Measurements from ENCODE around the gene EGR2.

EGR2 gene

GRCh38 chr10:62772186-62772974, 43.8 kb downstream of the EGR2 start:
- WGBS (ENCODE audit: insufficient coverage, insufficient read length), result no CpG with 5 or more reads among the region's 7 CpGs
- no peak overlapping the region for H3K4me3 ChIP-seq (ENCODE audit: low read length)
- H3K27ac ChIP-seq (ENCODE audit: low read length), result no peak overlapping the region
- H3K36me3 ChIP-seq (ENCODE audit: control insufficient read depth, insufficient read depth, low read length), result no peaks in the 10 kb centered on the region
- DNase-seq (ENCODE audit: low read depth, low spot score), result no peak
- H3K9me3 ChIP-seq (ENCODE audit: control insufficient read depth, insufficient read depth, low read length), result no peaks in the 10 kb centered on the region
- peaks cover 1% of the 10 kb centered on the region; the same call in 1 of the 2 replicates for H3K4me1 ChIP-seq (ENCODE audit: control insufficient read depth, insufficient read depth, low read length)
- no peaks in the 10 kb centered on the region for H3K27me3 ChIP-seq (ENCODE audit: control insufficient read depth, insufficient read depth, low read length)

- Histone ChIP-seq H3K4me3 (ENCODE audit: low read length) (no peak overlapping the region), H3K27ac (ENCODE audit: low read length) (no peak overlapping the region), H3K9me3 (ENCODE audit: control insufficient read depth, insufficient read depth, low read length) (no peaks in the 10 kb centered on the region), H3K27me3 (ENCODE audit: control insufficient read depth, insufficient read depth, low read length) (no peaks in the 10 kb centered on the region), H3K4me1 (ENCODE audit: control insufficient read depth, insufficient read depth, low read length) (peaks cover 1% of the 10 kb centered on the region; the same call in 1 of the 2 replicates), H3K36me3 (ENCODE audit: control insufficient read depth, insufficient read depth, low read length) (no peaks in the 10 kb centered on the region)
- WGBS (ENCODE audit: insufficient coverage, insufficient read length), result no CpG with 5 or more reads among the region's 1 CpG
- DNase-seq (ENCODE audit: low read depth, low spot score), result no peak
These were observed 46.5 kb downstream of the EGR2 start for GRCh38 chr10:62769574-62770242.

GRCh38 chr10:62766386-62766785, 49.8 kb downstream of the EGR2 start:
- no peak for DNase-seq (ENCODE audit: low read depth, low spot score)
- Histone ChIP-seq H3K36me3 (ENCODE audit: control insufficient read depth, insufficient read depth, low read length) (no peaks in the 10 kb centered on the region), H3K4me3 (ENCODE audit: low read length) (no peak overlapping the region), H3K27ac (ENCODE audit: low read length) (no peak overlapping the region), H3K27me3 (ENCODE audit: control insufficient read depth, insufficient read depth, low read length) (no peaks in the 10 kb centered on the region), H3K4me1 (ENCODE audit: control insufficient read depth, insufficient read depth, low read length) (peaks cover 1% of the 10 kb centered on the region; the same call in 1 of the 2 replicates), H3K9me3 (ENCODE audit: control insufficient read depth, insufficient read depth, low read length) (no peaks in the 10 kb centered on the region)
- no CpG with 5 or more reads among the region's 3 CpGs for WGBS (ENCODE audit: insufficient coverage, insufficient read length)

DNA sequence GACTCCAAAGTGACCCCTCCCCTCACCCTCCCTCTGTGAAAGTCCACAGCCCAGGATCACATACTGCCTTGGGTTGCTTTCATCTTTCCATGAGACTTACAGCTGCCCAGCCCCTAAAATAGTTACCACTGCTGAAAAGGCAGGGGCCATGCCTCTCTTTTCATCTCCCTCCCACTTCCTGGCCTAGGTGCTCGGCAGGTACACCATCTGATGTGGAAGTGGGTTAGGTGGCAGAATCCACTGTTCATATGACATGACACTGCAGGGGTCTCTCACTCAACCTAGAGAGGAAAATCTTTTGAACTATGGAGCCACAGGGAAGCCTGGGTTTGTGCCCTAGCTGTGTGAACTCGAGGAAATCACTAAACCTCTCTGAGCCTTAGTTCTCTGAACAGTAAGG, 50.4 kb downstream of the EGR2 start:
- H3K9me3 ChIP-seq (ENCODE audit: control insufficient read depth, insufficient read depth, low read length), result no peaks in the 10 kb centered on the region

GRCh38 chr10:62764011-62764410, 52.2 kb downstream of the EGR2 start:
- Histone ChIP-seq H3K36me3 (ENCODE audit: control insufficient read depth, insufficient read depth, low read length) (no peaks in the 10 kb centered on the region), H3K9me3 (ENCODE audit: control insufficient read depth, insufficient read depth, low read length) (no peaks in the 10 kb centered on the region), H3K27ac (ENCODE audit: low read length) (no peak overlapping the region), H3K27me3 (ENCODE audit: control insufficient read depth, insufficient read depth, low read length) (no peaks in the 10 kb centered on the region), H3K4me3 (ENCODE audit: low read length) (no peak overlapping the region), H3K4me1 (ENCODE audit: control insufficient read depth, insufficient read depth, low read length) (peaks cover 5% of the 10 kb centered on the region; the same call in 1 of the 2 replicates)
- no peak for DNase-seq (ENCODE audit: low read depth, low spot score)
- no CpG with 5 or more reads among the region's 4 CpGs for WGBS (ENCODE audit: insufficient coverage, insufficient read length)

More for the DNA sequence above, 50.4 kb downstream of the EGR2 start:
- Histone ChIP-seq H3K4me1 (ENCODE audit: control insufficient read depth, insufficient read depth, low read length) (no peaks in the 10 kb centered on the region; the same call in 1 of the 2 replicates), H3K36me3 (ENCODE audit: control insufficient read depth, insufficient read depth, low read length) (no peaks in the 10 kb centered on the region), H3K4me3 (ENCODE audit: low read length) (no peak overlapping the region), H3K27me3 (ENCODE audit: control insufficient read depth, insufficient read depth, low read length) (no peaks in the 10 kb centered on the region), H3K27ac (ENCODE audit: low read length) (no peak overlapping the region)
- no CpG with 5 or more reads among the region's 2 CpGs for WGBS (ENCODE audit: insufficient coverage, insufficient read length)
- DNase-seq (ENCODE audit: low read depth, low spot score), result no peak

GRCh38 chr10:62763155-62763554, 53.0 kb downstream of the EGR2 start:
- no peaks in the 10 kb centered on the region for H3K9me3 ChIP-seq (ENCODE audit: control insufficient read depth, insufficient read depth, low read length)
- H3K4me3 ChIP-seq (ENCODE audit: low read length), result no peak overlapping the region
- H3K27ac ChIP-seq (ENCODE audit: low read length), result no peak overlapping the region
- H3K4me1 ChIP-seq (ENCODE audit: control insufficient read depth, insufficient read depth, low read length), result peaks cover 5% of the 10 kb centered on the region; the same call in 1 of the 2 replicates
- no peaks in the 10 kb centered on the region for H3K27me3 ChIP-seq (ENCODE audit: control insufficient read depth, insufficient read depth, low read length)
- no peak for DNase-seq (ENCODE audit: low read depth, low spot score)
- WGBS (ENCODE audit: insufficient coverage, insufficient read length), result no CpG with 5 or more reads among the region's 4 CpGs
- no peaks in the 10 kb centered on the region for H3K36me3 ChIP-seq (ENCODE audit: control insufficient read depth, insufficient read depth, low read length)
